Umbilical cord (tissue), 2 donors: ENCODE results near the gene SLC16A8. TPM values are rescaled to one million over a fixed set of nuclear protein-coding genes. Genes with fewer than 3 reads are reported as not detected.
A peak's percentile ranks its signal among the peaks of the same experiment; 100 is the strongest.

ENCODE experiments used
- DNase-seq: peaks from one replicate; pipeline ENCODE4 v3.0.0-alpha.2; 2015; ENCODE audit warnings: low spot score
- total RNA-seq: library from RNA; depleted of rRNA; stranded (reverse); fragments of >200 nt; gene quantifications from one replicate; pipeline ENCODE4 v1.2.3, GENCODE V29; 2014; ENCODE audit warnings: low replicate concordance; ENCODE audit not compliant: insufficient read depth

Gene SLC16A8
- total RNA-seq, 1 donor from 2014 or later: not detected

DNA sequence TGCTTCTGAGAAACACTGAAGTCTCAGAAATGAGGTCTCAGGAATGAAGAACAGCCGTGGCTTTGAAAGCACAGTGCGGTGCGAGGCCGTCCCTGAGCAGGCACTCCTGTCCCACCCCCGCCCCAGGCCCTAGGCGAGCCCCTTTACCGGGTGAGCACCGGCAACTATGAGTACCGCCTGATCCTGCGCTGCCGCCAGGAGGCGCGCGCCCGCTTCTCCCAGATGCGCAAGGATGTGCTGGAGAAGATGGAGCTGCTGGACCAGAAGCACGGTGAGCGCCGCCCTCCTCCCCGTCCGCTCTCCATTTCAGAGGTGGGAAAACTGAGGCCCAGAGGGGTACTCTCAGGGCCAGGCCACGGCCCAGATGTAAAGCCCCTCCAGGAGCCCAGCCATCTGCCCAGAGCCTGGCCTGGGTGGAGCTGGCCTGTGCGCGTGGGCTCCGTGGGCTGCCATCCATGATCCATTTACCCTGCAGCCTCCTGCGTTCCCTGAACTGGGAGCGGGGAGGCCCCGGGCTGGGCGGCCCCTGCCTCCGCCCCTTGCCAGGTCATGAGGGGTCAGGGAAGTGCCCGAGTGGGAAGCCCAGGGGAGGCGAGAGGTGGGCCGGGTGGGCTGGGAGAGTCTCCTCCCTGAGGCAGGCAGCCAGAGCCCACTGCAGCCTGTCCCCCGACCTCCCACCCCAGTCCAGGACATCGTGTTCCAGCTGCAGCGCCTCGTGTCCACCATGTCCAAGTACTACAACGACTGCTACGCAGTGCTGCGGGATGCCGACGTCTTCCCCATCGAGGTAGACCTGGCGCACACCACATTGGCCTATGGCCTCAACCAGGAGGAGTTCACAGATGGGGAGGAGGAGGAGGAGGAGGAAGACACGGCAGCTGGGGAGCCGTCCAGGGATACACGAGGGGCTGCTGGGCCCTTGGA, 9.5 kb downstream of the SLC16A8 start:
- DNase-seq: peak; percentile 42

DNA sequence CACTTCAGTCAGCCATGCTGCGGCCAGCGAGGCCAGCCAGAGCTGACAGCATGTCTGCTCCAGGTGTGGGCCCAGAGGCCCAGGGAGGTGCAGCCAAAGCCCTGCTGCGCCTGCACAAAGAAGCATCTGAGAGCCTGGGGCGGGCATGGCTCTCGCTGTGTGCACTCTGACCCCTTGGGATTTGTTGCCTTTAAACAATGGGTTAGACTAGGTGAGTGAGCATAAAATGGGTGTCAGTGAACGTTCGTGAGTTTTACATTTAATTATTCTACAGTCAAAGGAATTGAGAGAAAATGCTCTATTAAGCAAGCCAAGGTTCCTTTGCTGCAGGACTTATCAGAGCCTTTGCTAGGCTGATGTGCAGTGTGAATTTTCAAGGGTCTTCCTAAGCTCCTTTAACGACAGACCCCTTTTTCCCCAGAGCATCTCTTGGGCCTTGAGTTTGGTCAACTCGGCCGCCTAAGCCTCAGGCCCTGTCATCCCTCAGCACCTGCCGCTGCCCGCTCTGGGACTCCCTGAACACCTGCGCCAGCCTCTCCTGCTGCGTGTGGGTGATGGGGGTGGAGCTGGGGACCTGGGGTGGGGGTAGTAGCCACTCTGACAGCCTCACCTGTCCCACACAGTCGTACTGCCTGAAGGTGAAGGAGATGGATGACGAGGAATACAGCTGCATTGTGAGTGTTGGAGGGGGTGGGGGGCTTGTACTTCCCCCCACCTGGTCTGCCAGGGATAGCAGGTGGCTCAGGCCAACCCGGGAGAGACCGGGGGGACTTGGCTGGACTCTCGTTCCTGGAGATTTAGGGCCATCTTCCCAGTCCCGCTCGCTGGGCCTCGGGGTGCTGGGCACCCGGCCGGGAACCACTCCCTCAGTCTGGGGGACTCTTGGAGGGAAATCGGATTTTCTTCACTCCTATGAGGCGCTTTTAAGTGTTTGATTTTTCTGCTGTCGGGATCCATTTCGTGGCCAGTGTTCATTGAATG, 10.5 kb downstream of the SLC16A8 start:
- no peak for DNase-seq

DNA sequence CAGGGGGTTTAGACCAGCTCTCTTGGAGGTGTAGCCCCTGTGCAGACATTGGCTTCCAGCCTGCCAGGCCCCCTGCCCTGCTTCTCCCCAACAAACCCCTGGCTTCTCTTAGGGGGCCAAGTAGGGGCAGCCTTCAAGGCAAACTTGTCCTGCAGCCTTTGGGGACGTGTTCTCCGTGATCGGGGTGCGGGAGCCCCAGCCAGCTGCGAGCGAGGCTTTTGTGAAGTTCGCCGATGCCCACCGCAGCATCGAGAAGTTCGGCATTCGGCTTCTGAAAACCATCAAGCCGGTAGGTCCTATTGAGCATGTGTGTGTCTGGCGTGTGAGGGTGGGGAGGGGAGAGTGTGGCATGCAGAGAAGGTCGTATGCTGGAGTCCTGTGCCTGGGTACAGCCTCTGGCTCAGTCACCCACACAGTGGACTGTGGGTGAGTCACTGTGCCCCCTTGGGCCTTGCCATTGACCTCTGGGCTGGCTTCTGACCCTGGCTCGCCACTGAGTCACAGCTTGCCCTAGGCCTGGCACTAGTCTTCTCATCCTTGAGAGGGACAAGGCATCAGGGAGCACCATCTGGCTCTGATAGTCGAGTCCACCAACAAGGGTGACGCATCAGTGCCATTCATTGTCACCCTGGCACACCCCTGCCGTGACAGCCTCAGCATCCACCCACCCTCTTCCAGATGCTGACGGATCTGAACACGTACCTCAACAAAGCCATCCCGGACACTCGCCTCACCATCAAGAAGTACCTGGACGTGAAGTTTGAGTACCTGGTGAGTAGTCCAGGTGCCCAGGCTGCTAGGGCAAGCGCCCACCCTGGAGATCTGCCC, 11.4 kb downstream of the SLC16A8 start:
- no peak for DNase-seq

DNA sequence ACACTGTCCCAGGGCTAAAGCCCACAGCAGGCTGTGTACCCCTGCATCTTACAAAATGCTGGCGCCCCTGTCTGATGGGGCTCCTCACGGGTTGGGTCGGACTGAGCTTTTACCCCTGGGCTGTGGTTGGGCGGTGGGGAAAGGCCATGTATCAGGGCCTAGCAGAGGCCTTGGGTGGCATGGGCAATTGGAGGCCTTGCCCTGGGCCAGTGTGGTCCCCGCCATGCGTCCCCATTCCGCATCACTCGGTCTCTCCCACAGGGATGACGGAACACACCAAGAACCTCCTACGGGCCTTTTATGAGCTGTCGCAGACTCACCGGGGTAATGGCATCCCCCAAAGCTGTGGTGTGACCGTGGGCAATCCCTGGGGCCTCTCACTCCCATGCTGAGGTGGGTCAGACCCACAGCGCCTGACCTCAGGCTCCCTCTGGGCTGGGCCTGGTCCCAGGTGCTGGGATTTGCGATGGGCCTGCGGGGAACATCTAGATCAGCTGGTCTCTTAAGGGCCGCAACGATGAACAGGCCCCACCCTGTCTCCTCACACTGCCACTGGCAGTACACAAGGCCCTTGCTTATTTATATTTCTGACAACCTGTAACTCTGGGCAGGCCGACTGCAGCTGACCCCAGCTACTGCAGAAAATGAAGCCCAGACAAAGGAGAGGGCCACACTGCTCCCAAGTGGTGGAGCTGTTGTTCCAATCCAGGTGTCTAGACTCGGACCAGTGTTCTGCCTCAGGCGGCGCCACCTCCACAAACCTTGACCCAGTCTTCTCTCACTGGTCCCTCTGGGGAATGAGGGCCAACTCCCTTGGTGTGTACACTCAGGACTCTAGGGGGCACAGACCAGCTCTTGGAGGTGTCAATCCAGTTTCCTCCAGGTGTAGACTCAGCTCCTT, 12.3 kb downstream of the SLC16A8 start:
- no peak for DNase-seq

DNA sequence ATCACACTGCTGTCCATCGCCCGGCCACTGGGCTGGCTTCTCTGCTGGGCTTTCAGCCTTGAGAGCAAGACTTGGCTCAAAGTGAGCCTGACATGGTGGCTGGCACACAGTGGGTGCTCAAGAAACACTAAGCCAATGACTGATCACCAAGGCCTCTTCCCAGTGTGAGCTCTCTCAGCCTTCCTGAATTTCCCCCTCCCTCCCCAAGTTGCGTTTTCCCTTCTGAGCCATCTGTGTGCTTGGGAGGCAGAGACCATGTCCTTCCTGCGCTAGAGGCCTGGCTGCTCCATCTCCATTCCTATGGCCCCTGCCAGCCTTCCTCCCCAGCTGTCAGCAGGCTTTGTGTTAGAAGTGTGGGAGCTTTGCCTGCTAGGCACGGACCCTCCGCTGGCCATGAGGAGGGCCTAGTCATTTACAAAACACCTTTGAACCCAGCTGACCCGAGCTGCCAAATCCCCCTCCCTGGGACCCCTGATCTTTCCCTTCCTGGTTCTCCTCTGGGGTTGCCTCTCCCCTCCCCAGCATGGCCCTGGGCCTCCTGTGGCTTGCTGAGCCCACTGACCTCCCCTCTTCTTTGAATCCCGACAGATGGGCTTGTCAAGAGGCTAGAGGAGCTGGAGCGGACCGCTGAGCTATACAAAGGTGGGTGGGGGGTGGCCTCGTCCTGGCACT, 13.6 kb downstream of the SLC16A8 start:
- no peak for DNase-seq

DNA sequence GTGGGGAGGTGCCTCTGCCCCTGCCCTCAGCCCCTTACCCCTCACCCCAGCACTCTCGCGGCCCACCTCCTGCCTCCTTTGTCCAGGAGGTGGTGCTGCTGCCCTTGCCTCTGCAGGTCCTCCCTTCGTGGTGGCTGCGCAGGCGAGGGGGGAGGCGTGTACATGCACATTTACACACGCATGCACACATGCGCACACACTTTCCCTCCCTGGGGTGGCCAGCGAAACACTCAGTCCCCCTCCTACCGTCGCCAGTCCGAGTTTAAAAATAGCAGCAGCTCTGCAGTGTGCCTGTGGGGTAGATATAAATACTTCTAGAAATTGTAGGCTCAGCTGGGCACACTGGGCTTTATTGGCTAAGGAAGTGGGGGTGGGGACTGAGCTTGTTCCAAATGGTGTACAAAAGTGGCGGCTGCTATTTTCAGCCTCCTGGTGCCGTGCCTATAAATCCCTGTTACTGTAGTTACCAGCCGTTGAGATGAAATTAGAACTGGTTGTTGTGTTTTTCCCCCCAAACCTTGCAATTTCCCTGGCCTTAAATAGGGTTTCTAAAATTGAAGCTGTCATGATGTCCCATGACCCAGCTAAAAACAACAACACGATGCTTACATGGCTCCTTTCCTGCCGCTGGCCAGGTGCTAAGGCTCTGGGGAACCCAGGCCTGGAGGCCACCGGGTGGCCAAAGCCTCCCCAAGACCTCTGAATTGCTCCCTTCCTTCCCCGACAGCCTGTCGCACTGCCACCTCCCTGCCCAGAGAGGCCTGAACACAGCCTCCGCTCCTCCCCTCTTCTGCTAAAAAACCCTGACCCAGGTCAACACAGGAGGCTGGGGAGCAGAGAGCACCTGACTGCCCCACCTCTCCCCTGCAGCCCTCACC, 14.4 kb downstream of the SLC16A8 start:
- DNase-seq: peak; percentile 69

DNA sequence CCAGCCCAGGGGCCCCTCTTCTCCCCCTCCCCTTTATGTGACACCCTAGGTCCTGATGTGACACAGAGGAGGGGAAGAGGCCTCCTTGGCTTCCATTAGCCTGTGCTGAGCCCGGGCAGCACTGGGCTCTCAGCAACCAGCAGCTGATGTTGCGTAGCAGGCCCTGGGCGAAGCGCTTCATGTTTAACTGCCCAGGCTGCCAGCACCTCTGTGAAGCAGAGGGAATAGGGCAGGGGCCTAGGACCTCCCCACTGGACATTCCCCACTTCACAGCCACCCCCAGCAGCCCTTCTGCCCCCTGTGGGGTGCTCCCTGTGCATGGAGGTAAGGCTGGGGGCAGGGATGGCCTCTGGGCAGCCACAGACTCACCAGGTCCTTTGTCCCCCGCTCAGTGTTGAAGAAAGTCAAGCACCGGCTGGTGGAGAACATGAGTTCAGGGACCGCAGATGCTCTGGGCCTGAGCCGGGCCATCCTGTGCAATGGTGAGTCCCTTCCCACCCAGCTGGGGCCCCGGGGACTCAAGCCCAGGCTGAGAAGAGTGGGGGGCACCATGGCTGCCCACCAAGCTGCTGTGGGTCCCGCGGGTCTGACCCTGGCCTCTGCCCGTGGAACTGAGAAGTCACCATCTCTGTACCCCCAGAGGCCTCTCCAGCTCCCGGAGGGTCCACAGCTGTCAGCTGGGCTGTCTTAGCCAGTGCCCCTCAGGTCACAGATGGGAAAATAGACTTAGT, 15.2 kb downstream of the SLC16A8 start:
- no peak for DNase-seq

DNA sequence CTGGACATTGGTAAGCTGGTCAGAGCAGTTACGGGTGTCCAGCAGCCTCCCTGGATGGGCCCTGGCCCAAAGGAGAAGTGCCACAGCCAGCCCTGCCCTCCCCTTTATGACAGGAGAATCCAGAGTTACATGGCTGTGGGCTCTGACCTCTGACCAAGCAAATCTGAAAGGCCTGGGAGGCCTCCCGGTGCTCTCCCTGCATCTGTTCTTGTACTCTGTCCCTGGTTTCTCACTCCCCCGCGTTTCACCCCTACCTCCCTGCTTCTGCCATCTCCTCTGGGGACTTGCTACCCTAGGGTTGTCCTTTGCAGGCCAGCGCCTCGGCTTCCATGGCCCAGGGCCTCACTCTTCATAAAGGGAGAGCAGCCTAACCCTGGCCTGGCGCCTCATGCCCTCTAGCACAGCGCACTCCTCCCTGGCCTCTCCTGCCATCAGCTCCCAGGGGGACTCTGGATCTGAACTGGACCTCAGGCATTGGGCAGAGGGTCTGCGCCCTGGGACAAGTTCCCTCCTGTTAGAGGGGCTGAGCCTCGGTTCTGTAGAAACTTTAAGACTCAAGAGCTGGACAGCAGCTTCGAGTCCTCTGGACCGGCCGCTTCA, 16.1 kb downstream of the SLC16A8 start:
- DNase-seq: no peak

DNA sequence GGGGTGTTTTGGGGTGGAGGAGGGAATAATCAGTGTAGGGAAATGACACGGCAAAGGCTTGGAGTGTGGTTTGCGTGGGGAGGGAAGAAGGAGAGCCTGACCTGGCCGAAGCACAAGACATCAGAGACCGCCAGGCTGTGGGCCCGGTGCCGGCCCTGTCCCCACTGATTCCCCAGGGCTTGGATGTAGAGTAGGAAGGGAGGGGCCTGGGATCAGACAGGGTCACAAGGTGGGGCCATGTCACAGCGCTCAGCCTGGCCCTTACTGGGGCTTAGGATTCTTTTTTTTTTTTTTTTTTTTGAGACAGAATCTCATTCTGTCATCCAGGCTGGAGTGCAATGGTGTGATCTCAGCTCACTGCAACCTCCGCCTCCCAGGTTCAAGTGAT, 17.0 kb downstream of the SLC16A8 start:
- no peak for DNase-seq

DNA sequence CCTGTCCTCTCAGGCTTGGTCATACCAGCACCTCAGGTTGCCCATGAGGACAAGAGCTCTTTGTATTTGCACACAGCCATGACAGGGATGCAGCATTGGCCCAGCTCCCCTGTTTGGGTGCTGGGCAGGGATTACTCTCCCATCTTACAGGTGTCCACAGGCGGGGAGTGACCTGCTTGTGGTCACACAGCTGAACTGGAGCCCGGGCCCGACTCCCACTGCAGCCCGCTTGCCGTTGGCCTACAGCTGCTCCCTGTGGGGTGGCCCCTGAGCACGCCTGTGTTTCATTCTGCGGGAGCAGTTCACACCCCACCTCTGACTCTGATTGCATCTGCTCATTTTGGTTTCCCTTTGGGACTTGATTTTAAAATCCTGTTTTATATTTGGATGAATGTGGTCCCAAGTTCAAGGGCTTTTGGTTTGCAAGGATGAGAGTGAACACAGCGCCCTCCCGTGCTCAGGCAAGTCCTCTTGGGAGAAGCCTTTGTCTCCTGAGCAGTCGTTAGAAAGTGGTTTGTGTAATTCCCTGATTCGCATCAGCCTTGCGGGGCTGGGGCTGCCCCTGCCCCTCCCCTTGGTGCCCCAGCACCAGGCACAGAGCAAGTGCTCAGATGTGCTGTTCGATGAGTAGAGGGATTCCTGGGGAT, 17.5 kb downstream of the SLC16A8 start:
- DNase-seq: no peak

DNA sequence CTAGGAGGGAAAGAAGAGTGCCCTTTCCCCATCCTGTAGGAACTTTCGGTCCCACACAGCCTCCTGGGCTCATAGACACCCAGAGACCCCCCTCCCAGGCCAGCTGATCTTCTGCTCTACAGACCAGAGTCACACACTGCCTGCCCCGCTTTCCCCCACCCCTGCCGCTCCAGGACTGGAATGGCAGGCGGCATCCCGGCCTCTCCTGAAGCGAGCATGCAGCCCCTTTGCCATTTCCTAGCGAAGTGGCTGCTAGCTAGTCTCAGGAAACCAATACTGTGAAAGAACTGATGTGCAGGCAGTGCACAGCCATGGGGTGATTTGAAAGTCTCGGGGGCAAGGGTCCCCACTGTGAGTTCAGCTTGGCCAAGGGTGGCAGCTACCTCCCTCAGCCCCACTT, 18.4 kb downstream of the SLC16A8 start:
- no peak for DNase-seq

DNA sequence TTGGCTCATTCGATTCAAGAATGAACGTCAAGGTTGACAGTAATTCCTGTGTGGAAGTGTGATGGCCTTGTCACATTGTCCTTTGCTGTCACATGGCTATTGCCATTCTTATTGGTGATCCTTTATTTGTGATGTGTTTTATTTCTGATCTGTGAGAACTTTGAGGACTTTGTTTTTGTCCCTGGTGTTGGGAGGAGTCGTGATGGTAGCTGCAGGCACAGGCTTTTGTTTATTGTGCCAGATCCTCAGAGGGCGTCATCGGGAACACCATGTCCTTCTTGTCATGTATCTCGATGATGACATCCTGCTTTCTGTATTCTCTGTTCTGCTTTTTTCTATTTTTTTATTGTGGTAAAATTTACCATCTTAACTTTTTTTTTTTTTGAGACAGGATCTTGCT, 21.2 kb downstream of the SLC16A8 start:
- DNase-seq: no peak

DNA sequence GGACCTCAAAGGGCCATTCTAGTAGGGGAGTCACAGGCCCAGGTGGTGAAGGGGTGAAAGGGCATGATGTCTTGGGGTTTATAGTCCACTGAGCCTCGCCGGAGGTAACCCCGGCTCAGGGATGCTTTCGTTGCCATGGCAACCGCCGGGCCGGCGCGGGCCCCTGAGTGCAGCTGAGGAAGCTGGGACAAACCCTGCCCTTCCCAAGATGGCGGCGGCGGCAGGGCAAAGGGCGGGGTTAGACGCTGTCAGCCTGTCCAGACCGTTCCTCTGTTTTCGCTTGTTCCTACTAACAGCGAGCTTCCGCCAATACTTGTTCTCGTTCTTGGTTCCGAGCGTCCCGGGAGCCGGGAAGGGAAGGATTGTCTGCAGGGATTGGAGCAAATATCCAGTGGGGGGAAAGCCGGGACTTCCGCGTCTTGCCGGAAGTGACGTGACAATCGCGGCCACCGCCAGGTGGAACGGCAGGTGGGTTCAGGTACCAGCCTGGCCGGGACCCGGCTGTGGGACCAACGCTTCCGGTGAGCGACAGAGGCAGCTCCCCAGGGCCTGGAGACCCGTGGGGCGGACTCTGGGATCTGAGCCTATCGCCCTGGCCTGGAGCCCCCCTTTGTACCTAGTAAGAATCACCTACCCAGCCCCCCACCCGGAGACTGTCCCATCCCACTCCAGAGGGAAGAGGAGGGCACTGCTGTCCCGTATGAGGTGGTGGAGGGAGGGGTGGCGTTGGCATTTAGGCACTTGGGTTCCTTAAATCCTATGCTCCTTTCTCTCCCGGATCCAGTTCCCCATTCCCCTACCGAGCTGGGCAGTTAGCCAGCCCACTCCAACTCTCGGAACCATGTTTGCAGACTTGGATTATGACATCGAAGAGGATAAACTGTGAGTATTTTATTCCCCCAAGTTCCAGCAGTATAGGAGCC, 26.8 kb downstream of the SLC16A8 start, which contains the start of gene PICK1:
Gene PICK1 (plus strand): TSS at position 436 of the 923 bp plus-strand sequence. CDS start 406 bp downstream, at position 842.
- peak; percentile 95 for DNase-seq

DNA sequence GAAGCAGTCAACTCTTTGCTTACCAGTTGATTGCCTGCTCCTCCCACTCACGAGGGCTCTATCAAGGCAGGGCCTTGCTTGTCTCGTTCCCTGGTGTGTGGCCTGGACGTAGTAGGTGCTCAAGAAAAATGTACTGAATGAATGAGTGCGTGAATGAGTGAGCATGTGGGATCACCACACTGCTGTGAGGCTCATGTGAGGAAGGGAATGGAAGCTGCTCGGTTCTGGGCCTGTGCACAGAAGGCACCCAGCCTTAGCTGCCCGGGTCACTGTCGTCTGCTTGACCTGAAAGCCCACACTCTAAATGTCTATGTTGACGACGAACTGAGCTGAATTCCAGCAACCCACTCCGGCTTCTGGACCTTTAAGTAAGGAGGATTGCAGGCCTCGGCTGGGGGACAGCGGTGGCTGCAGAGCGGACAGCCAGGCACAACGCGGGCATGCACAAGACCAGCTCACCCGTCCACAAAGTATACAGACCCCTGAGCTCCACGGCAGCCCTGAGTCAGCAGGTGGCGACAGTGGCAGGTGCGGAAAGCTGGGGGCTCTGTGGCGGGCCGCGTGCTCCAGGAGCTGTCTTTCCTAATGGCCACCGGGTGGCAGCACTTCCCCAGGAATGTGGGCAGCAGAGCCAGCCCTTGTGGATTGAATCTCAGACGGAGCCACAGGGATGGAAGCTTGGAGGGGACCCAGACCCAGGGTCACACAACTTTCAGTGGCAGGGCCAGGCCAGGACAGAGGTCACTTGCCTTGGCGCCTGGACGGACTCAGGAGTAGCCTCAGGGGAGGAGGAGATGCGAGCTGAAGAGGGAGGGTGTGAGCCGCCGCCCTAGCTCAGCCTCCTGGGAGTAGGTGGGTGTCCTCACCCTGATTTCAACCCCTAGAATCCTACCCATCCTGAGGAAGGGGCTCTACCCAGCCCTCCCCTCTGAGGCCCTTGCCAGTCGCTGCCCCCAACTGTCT, 31.8 kb downstream of the SLC16A8 start:
- DNase-seq: peak; percentile 81

DNA sequence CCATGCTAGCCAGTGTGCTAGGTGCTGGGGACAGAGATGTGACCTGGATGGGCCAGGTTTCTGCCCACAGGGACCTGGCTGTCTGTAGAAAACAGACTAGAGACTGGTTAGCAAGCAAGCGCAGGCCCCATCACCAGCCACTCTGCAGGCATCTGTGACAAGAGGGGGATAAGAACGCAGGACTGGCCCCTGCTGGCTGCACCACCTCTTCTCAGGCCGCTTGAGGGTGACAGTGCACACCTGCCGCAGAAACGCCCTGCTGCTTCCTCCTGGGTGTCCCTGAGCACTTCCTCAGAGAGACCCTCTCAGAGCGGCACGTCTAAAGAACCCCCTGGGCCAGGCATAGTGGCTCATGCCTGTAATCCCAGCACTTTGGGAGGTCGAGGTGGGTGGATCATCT, 32.7 kb downstream of the SLC16A8 start:
- DNase-seq: no peak
